Measurements from ENCODE around the gene IGF1R. TPM values are rescaled to one million over a fixed set of nuclear protein-coding genes. Genes with fewer than 3 reads are reported as not detected.
A peak's percentile ranks its signal among the peaks of the same experiment; 100 is the strongest.

IGF1R gene
- polyA plus RNA-seq, 4 donors, result 25.1 to 53.9 (median 48.3) TPM

GRCh38 chr15:98844261-98844660, 195.9 kb downstream of the IGF1R start:
- DNase-seq (ENCODE audit: low read depth in 4 of 4, low spot score in 3 of 4), result no peak

DNA sequence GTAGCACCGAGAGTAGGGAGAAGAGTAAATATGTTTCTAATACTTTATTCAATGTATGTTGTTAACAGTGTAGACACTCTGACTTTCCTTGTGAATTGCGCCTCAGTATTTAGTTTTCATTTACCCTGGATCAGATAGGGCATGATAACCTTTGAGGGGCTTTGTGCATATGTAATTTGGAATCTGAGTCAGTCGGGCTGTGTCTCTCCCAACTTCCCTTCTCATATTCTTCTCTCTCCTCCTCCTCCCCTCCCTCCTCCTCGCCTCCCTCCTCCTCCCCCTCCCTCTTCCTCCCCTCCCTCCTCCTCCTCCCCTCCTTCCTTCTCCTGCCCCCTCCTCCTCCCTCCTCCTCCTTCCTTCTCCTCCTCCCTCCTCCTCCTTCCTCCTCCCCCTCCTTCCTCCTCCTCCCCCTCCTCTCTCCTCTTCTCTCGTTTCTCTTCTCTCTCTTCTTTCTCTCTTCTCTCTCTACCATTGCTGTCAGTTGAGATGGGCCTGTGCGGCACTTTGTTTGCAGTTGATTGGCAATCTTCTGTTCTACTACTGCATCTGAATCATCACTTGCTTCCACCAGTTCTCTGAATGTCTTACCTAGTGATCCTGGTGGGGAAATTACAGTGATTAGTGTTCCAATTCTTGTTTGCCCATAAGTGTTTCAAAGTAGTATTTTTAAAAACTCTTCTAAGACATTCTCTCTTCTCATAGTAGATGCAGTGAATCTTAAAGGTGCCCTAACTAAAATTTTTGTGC, 197.0 kb downstream of the IGF1R start:
- DNase-seq (ENCODE audit: low read depth in 4 of 4, low spot score in 3 of 4), result no peak

- peak in 2 of 4 donors; percentile 59 to 66 for DNase-seq (ENCODE audit: low read depth in 4 of 4, low spot score in 3 of 4)
Observed at GRCh38 chr15:98850961-98851572, 202.7 kb downstream of the IGF1R start.

- DNase-seq (ENCODE audit: low read depth in 4 of 4, low spot score in 3 of 4), result peak; percentile 80 to 90 (median 88)
Observed at GRCh38 chr15:98853161-98853560, 204.8 kb downstream of the IGF1R start.

DNA sequence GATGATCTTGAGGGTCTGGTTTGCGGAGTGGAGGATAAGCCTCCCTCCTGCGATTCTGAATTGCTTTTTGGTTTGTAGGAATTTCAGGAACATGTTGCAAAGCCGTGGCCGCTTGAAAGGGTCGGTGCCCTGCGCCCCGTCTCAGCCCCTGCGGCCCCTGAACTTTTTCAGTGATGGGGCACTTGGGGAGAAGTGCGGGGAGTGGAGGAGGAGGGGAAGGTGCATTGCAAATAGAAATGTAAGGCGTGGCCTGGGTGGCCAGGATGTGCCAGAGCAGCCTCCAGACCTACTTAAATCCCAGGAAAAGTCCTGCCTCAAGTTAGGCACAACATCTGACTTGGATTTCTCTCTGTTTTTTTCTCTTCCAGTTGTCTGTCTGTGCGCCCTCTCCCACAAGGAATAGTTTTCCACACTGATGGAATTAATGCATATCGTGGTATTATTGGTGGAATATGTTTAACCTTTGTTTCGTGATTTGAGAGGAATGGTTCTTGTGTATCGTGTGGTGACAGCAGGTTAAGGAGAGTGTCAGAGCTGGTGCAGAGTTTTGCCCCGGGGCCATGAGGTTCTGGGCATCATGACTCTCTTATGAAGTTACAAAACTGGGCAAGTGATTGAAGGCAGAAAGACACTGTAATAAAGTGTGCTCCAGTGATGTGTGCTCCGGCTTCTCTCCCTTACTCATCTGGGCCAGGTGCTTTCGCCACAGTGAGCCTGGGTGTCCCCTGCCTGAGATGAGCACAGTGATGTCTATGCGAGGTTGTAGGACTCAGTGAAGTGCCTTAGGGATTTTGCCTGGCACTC, 205.5 kb downstream of the IGF1R start:
- DNase-seq (ENCODE audit: low read depth in 4 of 4, low spot score in 3 of 4), result no peak

- DNase-seq (ENCODE audit: low read depth in 4 of 4, low spot score in 3 of 4), result no peak
Observed at GRCh38 chr15:98854496-98854895, 206.2 kb downstream of the IGF1R start.

- DNase-seq (ENCODE audit: low read depth in 4 of 4, low spot score in 3 of 4), result no peak
Observed at GRCh38 chr15:98855067-98855814, 206.9 kb downstream of the IGF1R start.

- no peak for DNase-seq (ENCODE audit: low read depth in 4 of 4, low spot score in 3 of 4)
Observed at GRCh38 chr15:98855815-98856531, 207.6 kb downstream of the IGF1R start.

- no peak for DNase-seq (ENCODE audit: low read depth in 4 of 4, low spot score in 3 of 4)
Observed at GRCh38 chr15:98856532-98856907, 208.2 kb downstream of the IGF1R start.

DNA sequence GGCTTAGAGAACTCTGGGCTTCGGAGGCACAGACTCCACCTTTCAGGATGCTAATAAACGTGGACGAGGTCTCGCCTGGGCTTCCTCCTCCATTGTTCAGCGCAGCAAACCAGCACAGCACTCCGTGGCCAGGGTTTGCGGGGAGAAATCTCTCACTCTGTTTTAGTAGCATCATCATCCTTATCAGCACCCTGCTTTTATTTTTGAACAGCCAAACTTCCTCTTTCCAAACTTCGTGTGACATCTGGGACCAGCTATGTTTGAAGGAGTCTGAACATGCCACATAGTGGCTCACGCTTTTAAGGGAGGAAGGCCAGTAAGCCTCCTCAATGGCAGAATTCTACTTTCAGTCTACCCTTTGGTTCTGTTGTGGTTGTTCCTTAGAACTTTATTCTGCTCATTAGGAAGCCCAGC, 210.3 kb downstream of the IGF1R start:
- DNase-seq (ENCODE audit: low read depth in 4 of 4, low spot score in 3 of 4), result no peak

- DNase-seq (ENCODE audit: low read depth in 4 of 4, low spot score in 3 of 4), result no peak
Observed at GRCh38 chr15:98859149-98859548, 210.8 kb downstream of the IGF1R start.

- DNase-seq (ENCODE audit: low read depth in 4 of 4, low spot score in 3 of 4), result no peak
Observed at GRCh38 chr15:98860281-98861041, 212.1 kb downstream of the IGF1R start.

GRCh38 chr15:98861188-98861587, 212.8 kb downstream of the IGF1R start:
- DNase-seq (ENCODE audit: low read depth in 4 of 4, low spot score in 3 of 4), result no peak

DNA sequence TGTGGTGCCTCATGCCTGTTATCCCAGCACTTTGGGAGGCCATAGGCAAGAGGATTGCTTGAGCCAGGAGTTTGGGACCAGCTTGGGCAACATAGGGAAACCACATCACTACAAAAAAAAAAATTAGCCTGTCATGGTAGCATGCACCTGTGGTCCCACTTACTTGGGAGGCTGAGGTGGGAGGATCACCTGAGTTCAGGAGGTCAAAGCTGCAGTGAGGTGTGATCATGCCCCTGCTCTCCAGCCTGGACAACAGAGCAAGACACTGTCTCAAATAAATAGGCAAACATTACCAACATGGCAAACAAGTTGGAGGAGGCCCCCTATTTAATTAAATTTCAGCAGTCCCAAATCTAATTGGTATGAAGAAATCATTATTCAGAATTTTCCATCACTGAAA, 215.6 kb downstream of the IGF1R start:
- no peak for DNase-seq (ENCODE audit: low read depth in 4 of 4, low spot score in 3 of 4)

- no peak for DNase-seq (ENCODE audit: low read depth in 4 of 4, low spot score in 3 of 4)
Observed at GRCh38 chr15:98865397-98866339, 217.3 kb downstream of the IGF1R start.

DNA sequence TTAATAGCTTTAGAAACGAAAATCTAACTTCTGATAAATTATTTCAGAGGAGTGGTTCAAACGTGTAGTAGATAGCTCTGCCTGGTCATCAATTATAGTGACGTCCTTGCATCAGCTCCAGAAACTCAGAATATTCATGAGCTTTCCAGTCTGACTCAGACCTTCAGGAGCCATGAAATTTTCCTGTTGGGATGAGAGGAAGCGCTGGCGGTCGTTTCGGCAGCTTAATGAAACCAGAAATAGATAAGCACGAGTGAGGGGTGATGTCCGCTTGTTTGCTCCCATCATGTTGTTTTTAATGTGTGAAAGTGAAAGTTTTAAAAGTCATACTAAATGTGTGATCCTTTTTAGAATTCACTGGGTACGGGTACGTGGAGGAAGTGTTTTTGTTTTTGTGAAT, 218.2 kb downstream of the IGF1R start:
- no peak for DNase-seq (ENCODE audit: low read depth in 4 of 4, low spot score in 3 of 4)

GRCh38 chr15:98868564-98868963, 220.2 kb downstream of the IGF1R start:
- DNase-seq (ENCODE audit: low read depth in 4 of 4, low spot score in 3 of 4), result no peak

DNA sequence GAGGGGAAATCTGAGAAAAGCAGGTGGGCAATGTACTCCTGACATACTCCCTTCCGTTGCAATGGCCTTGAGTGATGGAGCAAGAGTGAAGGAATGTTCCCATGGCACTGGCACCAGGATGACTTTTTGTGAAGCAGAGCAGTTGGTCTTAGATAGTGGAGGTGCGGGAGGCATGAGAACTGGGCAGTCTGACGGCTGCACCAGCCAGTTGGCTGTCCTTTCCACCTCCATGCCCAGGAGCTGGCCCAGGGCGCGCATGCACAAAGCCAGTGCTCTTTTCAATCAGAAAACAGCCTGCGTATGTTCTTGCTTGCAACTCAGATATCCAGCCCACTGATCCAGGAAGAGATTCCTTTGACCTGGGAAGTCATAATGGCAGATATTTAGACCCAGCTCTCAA, 222.4 kb downstream of the IGF1R start:
- no peak for DNase-seq (ENCODE audit: low read depth in 4 of 4, low spot score in 3 of 4)

Data from left renal pelvis (tissue), 4 donors.